Hepatocyte (in vitro differentiated cells): ENCODE results near the gene MB21D2.

ENCODE experiments used
- EZH2 ChIP-seq: fragments of 200-600 bp; sonication (generic); IDR thresholded peaks from 2 replicates; pipeline ENCODE4 v1.6.1; 2016; ENCODE audit warnings: antibody characterized with exemption, mild to moderate bottlenecking, borderline replicate concordance
- TF ChIP-seq, protein P1 (sequence below): fragments of 200-600 bp; sonication (generic); IDR thresholded peaks from 2 replicates; pipeline ENCODE4 v1.5.1; 2016; ENCODE audit warnings: antibody characterized with exemption, mild to moderate bottlenecking; ENCODE audit not compliant: poor library complexity

GRCh38 chr3:192842138-192842537 lies 75.5 kb downstream of the MB21D2 start:
- TF ChIP-seq, protein P1, sequence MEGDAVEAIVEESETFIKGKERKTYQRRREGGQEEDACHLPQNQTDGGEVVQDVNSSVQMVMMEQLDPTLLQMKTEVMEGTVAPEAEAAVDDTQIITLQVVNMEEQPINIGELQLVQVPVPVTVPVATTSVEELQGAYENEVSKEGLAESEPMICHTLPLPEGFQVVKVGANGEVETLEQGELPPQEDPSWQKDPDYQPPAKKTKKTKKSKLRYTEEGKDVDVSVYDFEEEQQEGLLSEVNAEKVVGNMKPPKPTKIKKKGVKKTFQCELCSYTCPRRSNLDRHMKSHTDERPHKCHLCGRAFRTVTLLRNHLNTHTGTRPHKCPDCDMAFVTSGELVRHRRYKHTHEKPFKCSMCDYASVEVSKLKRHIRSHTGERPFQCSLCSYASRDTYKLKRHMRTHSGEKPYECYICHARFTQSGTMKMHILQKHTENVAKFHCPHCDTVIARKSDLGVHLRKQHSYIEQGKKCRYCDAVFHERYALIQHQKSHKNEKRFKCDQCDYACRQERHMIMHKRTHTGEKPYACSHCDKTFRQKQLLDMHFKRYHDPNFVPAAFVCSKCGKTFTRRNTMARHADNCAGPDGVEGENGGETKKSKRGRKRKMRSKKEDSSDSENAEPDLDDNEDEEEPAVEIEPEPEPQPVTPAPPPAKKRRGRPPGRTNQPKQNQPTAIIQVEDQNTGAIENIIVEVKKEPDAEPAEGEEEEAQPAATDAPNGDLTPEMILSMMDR = no peak
- no peak for TF ChIP-seq EZH2
